Ishikawa (cell line): ENCODE results near the gene RSBN1.

Source experiments
- REST ChIP-seq: IDR thresholded peaks from 2 replicates; pipeline ENCODE4 v1.6.1; 2012; ENCODE audit warnings: low read depth, mild to moderate bottlenecking
- TF ChIP-seq, protein P1 (sequence below): IDR thresholded peaks from 2 replicates; pipeline ENCODE4 v1.6.1; 2012

GRCh38 chr1:113858982-113859381 is 46.7 kb upstream of the RSBN1 start:
- TF ChIP-seq, protein P1, sequence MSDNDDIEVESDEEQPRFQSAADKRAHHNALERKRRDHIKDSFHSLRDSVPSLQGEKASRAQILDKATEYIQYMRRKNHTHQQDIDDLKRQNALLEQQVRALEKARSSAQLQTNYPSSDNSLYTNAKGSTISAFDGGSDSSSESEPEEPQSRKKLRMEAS: no peak
- no peak for TF ChIP-seq REST
